HG02973 (cell line): ENCODE results near the gene S100A4.
"Not testable (repeated sequence)": the region's sequence is repeated elsewhere in the genome, so short reads cannot be mapped to it uniquely, and the experiment has no call there.

Experiments used
- ATAC-seq: cut with Tn5 transposase; IDR thresholded peaks from one replicate; pipeline ENCODE4 v1.9.1; 2021; ENCODE audit warnings: moderate library complexity; ENCODE audit not compliant: unreplicated experiment

Gene S100A4

GRCh38 chr1:153535242-153536011, 10.2 kb downstream of the S100A4 start, which contains the start of gene S100A6:
Gene S100A6 (minus strand): TSS chr1:153535991. CDS start chr1:153535339, 652 bp downstream.
- peak; percentile 12 for ATAC-seq

GRCh38 chr1:153534925-153535241, 10.7 kb downstream of the S100A4 start:
- ATAC-seq, result no peak

- ATAC-seq, result no peak
Observed at GRCh38 chr1:153534226-153534924, 11.2 kb downstream of the S100A4 start.

- ATAC-seq, result no peak
Observed at GRCh38 chr1:153533689-153534201, 11.9 kb downstream of the S100A4 start.

GRCh38 chr1:153532769-153533599, 12.6 kb downstream of the S100A4 start:
- ATAC-seq, result no peak

- ATAC-seq, result no peak
Observed at GRCh38 chr1:153532181-153532580, 13.4 kb downstream of the S100A4 start.

- ATAC-seq, result no peak
Observed at GRCh38 chr1:153531638-153532037, 14.0 kb downstream of the S100A4 start.

- ATAC-seq, result no peak
Observed at GRCh38 chr1:153527683-153528040, 17.9 kb downstream of the S100A4 start.

- ATAC-seq, result no peak
Observed at GRCh38 chr1:153527023-153527682, 18.5 kb downstream of the S100A4 start.

GRCh38 chr1:153526132-153526543, 19.5 kb downstream of the S100A4 start:
- ATAC-seq, result no peak

GRCh38 chr1:153525088-153525728, 20.4 kb downstream of the S100A4 start:
- no peak for ATAC-seq

- not testable (repeated sequence) for ATAC-seq
Observed at GRCh38 chr1:153522353-153523048, 23.1 kb downstream of the S100A4 start.

GRCh38 chr1:153521808-153522207, 23.8 kb downstream of the S100A4 start:
- ATAC-seq, result not testable (repeated sequence)

GRCh38 chr1:153520818-153521476, 24.7 kb downstream of the S100A4 start:
- no peak for ATAC-seq

GRCh38 chr1:153520137-153520691, 25.4 kb downstream of the S100A4 start:
- ATAC-seq, result not testable (repeated sequence)

- ATAC-seq, result no peak
Observed at GRCh38 chr1:153519242-153519641, 26.4 kb downstream of the S100A4 start.

- no peak for ATAC-seq
Observed at GRCh38 chr1:153515504-153516394, 29.9 kb downstream of the S100A4 start.

- ATAC-seq, result no peak
Observed at GRCh38 chr1:153513666-153514065, 31.9 kb downstream of the S100A4 start.
